Measurements from ENCODE around the gene LSM10. TPM values are rescaled to one million over a fixed set of nuclear protein-coding genes. Genes with fewer than 3 reads are reported as not detected.
A peak's percentile ranks its signal among the peaks of the same experiment; 100 is the strongest.

The LSM10 gene
- total RNA-seq, 2 experiments from 2014 or later: 43.2 to 133 TPM

- Histone ChIP-seq H3K9me2 (ENCODE audit: insufficient read depth, low read length) (no peaks in the 10 kb centered on the region), H3K79me2 (ENCODE audit: insufficient read depth, low read depth, low read length) (peaks cover 86% of the 10 kb centered on the region; the same call in 1 of the 2 replicates), H3K4me2 (ENCODE audit: low read length) (peak overlapping the region; percentile 58), H3K9me3 (ENCODE audit: low read length) (no peaks in the 10 kb centered on the region), H3K27ac (ENCODE audit: low read depth, low read length, poor library complexity, severe bottlenecking) (peak overlapping the region; percentile 61), H4K20me1 (ENCODE audit: insufficient read depth, low read length) (no peaks in the 10 kb centered on the region), H3K36me3 (ENCODE audit: insufficient read depth, low read length) (peaks cover 38% of the 10 kb centered on the region), H3K4me1 (ENCODE audit: insufficient read depth, low read length, poor library complexity, severe bottlenecking) (peaks cover 68% of the 10 kb centered on the region), H2AFZ (ENCODE audit: low read length) (no peak overlapping the region), H3K4me3 (ENCODE audit: low read depth, low read length, poor library complexity, severe bottlenecking) (peak overlapping the region; percentile 18)
- intact Hi-C loops (cut with micrococcal nuclease; ENCODE audit: unreplicated experiment): no loop called here
- CTCF ChIA-PET (ENCODE audit: unreplicated experiment): interaction anchor here (0.8 kb wide), 1 partner anchor 12 kb away, joined by 3 read pairs; no protein-coding TSS in a partner anchor
- TF ChIP-seq CTCF (conservative IDR thresholded peaks at IDR 0.05; ENCODE audit: low read length): no peak
- no peak for TF ChIP-seq EZH2phosphoT487 (IDR thresholded peaks at IDR 0.05; ENCODE audit: borderline replicate concordance, low read depth, low read length)
- peak; percentile 46 for DNase-seq (ENCODE audit: low spot score)
- no TSS peak for BruUV-seq (replicated peaks)
- POLR2A ChIA-PET: interaction anchor here (0.6 to 2.5 kb wide), 3 partner anchors 9 to 31 kb away, joined by 3 to 13 read pairs (median 4); no protein-coding TSS in a partner anchor
Observed at GRCh38 chr1:36377791-36378492, 19.8 kb downstream of the LSM10 start.

DNA sequence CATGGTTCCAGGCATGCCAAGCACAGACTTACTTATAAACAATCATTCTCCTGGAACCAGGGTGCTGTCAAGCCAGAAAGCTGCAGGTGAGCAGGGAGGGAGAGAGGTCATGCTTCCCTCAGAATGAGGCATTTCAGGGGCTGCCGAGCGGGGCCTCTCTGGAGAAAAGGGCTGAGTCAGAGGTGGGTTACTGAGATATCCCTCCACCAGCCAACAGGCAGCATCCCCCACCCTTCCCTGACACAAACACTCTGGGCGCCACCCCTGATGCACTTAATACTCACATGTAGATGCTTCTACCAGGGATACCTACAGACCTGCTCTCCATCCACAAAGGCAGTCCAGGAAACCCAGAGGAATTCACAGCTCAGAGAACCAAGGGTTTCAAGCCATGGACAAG is 25.1 kb downstream of the LSM10 start:
- CTCF ChIA-PET (ENCODE audit: unreplicated experiment): no interaction called here
- Histone ChIP-seq H3K9me2 (ENCODE audit: insufficient read depth, low read length) (no peaks in the 10 kb centered on the region), H3K4me1 (ENCODE audit: insufficient read depth, low read length, poor library complexity, severe bottlenecking) (peaks cover 87% of the 10 kb centered on the region), H3K79me2 (ENCODE audit: insufficient read depth, low read depth, low read length) (peaks cover 75% of the 10 kb centered on the region; the same call in 1 of the 2 replicates), H3K9me3 (ENCODE audit: low read length) (no peaks in the 10 kb centered on the region), H3K4me3 (ENCODE audit: low read depth, low read length, poor library complexity, severe bottlenecking) (no peak overlapping the region), H4K20me1 (ENCODE audit: insufficient read depth, low read length) (0 out of 2 replicates have a peak, but pooled peaks cover 4% of the 10 kb centered on the region), H3K36me3 (ENCODE audit: insufficient read depth, low read length) (peaks cover 37% of the 10 kb centered on the region; the same call in 1 of the 2 replicates), H3K27ac (ENCODE audit: low read depth, low read length, poor library complexity, severe bottlenecking) (peak overlapping the region; percentile 62), H2AFZ (ENCODE audit: low read length) (no peak overlapping the region), H3K4me2 (ENCODE audit: low read length) (peak overlapping the region; percentile 76)
- intact Hi-C loops (cut with micrococcal nuclease; ENCODE audit: unreplicated experiment): no loop called here
- no peak for TF ChIP-seq EZH2phosphoT487 (IDR thresholded peaks at IDR 0.05; ENCODE audit: borderline replicate concordance, low read depth, low read length)
- TF ChIP-seq CTCF (conservative IDR thresholded peaks at IDR 0.05; ENCODE audit: low read length): no peak
- DNase-seq (ENCODE audit: low spot score): no peak
- no TSS peak for BruUV-seq (replicated peaks)
- POLR2A ChIA-PET: interaction anchor here (0.6 to 1.7 kb wide), 4 partner anchors 10 to 28 kb away, joined by 5 to 9 read pairs (median 5); partner anchors contain the start of gene LSM10
